DMS53 (cell line): ENCODE data around the gene RFC2.

Experiments used
- DNase-seq: peaks from one replicate; lab custom pipeline; 2025; lab: John Stamatoyannopoulos, UW

The RFC2 gene

DNA sequence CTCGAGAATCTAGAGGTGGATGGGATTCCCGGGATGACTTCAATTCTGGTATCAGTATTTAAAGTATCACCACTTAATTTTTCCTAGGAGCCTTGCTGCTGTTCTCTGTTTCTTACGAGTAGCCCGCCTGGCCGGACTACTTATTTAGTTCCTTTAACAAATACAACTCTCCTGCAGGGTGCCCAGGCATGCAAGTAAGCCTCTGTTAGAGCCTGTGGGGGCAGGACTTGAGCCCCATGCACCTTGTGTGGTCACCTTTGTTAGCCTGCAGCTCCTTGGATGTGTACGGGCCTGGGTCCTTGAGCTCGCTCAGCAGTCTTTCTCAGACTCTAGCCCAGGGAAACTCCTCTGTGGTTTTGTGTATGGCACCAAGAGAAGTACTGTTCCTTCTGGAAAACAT is 63.9 kb downstream of the RFC2 start:
- no peak for DNase-seq

DNA sequence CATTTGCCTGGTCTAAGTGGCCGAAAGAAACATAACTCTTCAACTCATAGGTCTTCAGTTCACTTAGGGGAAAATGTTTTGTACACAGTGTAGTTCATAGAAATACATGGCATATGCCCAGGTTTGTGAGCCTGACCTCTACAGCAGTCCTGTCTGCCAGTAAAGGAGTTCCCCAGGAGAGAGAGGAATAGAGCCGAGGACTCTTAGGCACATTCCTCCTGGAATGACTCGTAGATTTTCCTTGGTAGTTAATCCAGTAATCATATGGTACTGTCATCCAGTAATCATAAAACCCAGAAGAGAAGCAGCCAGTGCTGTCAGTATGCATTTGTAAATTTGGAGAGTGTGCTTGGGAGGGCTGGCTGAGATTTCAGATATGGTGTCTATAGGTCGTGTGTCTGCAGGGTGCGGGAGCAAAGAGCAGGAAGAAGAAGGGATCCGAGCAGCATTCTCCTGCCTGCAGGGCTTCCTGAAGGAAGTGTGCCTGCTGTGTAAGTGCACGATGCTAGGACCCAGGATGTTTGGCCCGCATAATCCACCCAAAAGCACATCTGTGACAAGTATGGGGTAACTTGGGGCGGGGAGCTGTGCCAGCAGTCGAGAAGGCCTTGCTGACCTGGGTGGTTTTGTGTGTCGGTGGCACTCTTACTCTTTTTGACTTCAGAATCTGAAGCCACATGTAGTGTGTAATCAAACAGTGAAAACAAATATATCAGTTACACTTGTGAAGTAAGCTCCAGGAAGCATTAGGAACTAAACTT is 66.1 kb downstream of the RFC2 start:
- DNase-seq = no peak

DNA sequence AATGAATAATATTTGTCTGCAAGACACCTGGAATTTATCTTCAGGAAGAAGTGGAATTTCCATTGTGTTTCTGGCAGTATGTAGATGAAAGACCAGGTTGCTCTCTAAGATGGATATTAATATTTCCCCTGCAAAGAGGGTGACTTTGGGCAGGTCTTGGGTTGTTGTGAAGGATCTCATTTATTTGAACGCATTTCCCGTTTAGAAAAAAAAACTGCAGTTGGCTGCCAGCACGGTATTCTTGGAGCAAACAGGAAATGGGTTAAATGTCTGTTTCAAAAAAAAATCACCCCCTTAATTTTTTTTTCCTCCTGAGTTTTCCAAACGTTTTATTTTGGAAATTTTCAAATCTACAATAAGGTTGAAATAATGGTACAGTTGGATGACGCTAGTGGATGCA is 68.6 kb downstream of the RFC2 start:
- no peak for DNase-seq

DNA sequence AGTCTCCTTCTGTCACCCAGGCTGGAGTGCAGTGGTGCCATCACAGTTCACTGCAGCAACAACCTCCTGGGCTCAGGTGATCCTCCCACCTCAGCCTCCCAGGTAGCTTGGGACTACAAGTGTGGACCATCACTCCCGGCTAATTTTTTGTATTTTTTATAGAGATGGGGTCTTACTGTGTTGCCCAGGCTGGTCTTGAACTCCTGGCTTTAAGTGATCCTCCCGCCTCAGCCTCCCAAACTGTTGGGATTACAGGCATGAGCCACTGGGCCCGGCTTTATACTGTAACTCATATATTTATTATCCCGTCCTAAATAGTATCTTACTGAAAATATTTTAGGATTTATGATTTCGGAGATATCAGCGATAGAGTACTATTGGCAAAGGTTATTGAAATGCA is 69.2 kb downstream of the RFC2 start:
- DNase-seq = no peak

DNA sequence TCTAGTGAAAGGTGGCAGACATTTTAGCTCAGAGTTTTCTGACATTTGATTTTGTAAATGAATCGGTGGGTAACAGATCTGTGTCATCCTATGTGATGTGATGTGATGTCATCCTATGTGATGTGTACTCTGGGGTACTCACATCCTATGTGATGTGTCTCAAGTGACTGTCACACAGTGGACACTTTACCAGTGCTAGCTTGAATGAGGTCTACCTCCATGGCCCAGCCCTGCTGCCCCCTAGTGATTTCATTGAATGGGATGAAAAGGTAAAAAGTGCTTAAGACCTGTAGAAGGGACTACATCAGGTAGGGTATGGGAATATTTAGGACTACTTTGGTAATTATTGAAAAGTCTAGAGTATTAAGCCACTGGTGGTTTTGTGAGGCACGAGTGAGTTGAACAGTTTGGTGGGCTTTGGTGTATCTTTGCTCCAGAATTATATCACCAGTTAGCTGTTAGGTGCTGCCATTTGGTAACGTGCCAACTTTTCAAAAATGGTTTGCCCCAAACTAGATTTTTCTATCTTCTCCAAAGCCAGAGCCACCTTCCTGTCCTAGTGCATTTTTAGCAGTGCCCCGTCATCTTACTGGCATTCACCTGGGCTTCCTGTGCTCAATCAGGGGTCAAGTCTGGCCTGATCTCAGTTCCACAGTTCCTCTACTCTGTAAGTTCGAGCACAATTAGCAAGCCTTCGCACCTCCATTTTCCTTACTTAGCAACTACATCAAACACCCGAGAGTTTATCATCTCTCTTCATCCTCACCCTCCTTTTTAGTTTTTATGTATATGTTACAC is 70.3 kb downstream of the RFC2 start:
- peak; percentile 61 for DNase-seq

DNA sequence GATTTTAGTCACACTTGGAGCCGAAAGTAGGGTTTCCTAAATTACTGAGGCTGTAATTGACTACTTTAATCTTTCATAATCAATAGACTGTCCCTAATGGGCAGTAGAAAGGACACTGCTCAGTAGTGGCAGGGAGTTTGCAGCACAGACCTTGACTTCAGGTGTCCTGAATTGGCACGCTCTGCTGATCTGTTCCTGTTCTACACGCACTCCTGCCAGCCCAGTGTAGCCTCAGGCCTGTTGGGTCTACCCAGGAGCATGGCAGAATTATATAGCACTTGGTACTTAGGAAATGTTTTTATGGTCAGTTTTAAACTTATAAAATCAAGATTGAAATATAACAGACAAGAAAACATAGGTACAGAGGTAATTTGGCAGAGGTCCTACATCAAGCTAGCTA is 71.1 kb downstream of the RFC2 start:
- no peak for DNase-seq

DNA sequence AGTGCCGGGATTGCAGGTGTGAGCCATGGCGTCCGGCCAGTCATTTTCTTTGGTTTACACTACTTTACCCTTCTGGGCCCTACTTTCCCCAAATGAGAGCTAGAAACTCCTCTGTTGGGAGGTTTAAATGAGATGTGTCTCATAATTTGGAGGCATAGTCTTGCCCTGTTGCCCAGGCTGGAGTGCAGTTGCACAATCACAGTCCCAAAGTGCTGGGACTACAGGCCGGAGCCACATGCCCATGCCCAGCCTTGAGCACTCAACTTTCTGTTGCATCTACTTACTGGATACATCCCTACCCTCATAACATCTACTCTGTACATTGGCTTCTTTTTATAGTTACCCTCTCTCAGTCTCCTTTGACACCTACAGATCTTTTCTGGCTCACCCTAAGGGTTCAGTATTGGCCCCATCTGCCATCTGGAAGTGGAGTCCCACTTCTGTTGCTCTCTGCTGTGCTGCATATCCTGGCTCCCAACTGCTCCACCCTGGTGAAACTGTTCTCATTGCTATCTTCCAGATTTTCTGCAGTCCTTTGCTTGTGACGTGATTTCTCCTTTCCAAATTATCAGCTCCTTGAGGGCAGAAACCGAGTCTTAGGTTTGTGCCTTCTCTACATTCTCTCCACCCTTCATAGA is 71.6 kb downstream of the RFC2 start:
- DNase-seq = no peak

DNA sequence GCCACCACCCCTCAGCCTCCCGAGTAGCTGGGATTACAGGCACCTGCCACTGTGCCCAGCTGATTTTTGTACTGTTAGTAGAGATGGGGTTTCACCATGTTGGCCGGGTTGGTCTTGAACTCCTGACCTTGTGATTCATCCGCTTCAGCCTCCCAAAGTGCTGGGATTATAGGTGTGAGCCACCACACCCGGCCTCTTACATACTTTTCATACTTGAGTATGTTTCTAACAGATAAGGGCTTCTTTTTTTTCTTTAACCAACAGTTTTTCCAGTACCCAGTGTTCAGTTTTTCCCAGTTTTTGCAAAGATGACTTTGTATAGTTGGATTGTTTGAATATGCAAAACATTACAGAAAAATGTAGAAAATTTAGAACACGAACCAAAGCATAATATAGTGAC is 72.4 kb downstream of the RFC2 start:
- no peak for DNase-seq
